Trophoblast cell (in vitro differentiated cells and primary cell): ENCODE data around the gene HOXB1.

ENCODE experiments used
- DNase-seq, 2 donors: peaks; one replicate each; pipeline ENCODE4 v3.0.0-alpha.2; 2016
- H2AFZ ChIP-seq: 2 replicates; pipeline ENCODE4 v1.6.1; 2013; ENCODE audit warnings: low read length, moderate library complexity, mild to moderate bottlenecking; ENCODE audit not compliant: insufficient read depth, poor library complexity
- H2AK5ac ChIP-seq: 2 replicates; pipeline ENCODE4 v1.6.1; 2013; ENCODE audit warnings: mild to moderate bottlenecking, low read length
- H2BK120ac ChIP-seq: 2 replicates; pipeline ENCODE4 v1.6.1; 2013; ENCODE audit warnings: low read length, mild to moderate bottlenecking, moderate library complexity; ENCODE audit not compliant: insufficient read depth, poor library complexity
- H2BK12ac ChIP-seq: 2 replicates; pipeline ENCODE4 v1.6.1; 2013; ENCODE audit warnings: mild to moderate bottlenecking, low read length, moderate library complexity
- H2BK5ac ChIP-seq: 2 replicates; pipeline ENCODE4 v1.6.1; 2013; ENCODE audit warnings: low read length, low read depth, moderate library complexity, mild to moderate bottlenecking; ENCODE audit not compliant: poor library complexity
- H3K14ac ChIP-seq: 2 replicates; pipeline ENCODE4 v1.6.1; 2013; ENCODE audit warnings: mild to moderate bottlenecking, low read length
- H3K18ac ChIP-seq: 2 replicates; pipeline ENCODE4 v1.6.1; 2013; ENCODE audit warnings: mild to moderate bottlenecking, low read length
- H3K23ac ChIP-seq: 2 replicates; pipeline ENCODE4 v1.6.1; 2013; ENCODE audit warnings: low read length
- H3K27ac ChIP-seq: 2 replicates; pipeline ENCODE4 v1.5.1; 2013; ENCODE audit warnings: low read depth, mild to moderate bottlenecking, inconsistent platforms, low read length, moderate library complexity
- H3K27me3 ChIP-seq: 2 replicates; pipeline ENCODE4 v1.6.1; 2013; ENCODE audit warnings: inconsistent platforms, mild to moderate bottlenecking, low read length, moderate library complexity; ENCODE audit not compliant: insufficient read depth
- H3K36me3 ChIP-seq, 2 experiments: 1 replicate in 1 of 2; 2 replicates in 1 of 2; pipeline ENCODE4 v1.6.1; 2013; ENCODE audit warnings: low read length in 2 of 2, mild to moderate bottlenecking in 2 of 2, moderate library complexity in 1 of 2; ENCODE audit not compliant: insufficient read depth in 2 of 2, control insufficient read depth in 1 of 2
- H3K4ac ChIP-seq: 2 replicates; pipeline ENCODE4 v1.6.1; 2013; ENCODE audit warnings: low read depth, mild to moderate bottlenecking, low read length, moderate library complexity
- H3K4me1 ChIP-seq, 2 experiments: 1 replicate in 1 of 2; 2 replicates in 1 of 2; pipeline ENCODE4 v1.6.1; 2013; ENCODE audit warnings: low read length in 2 of 2, mild to moderate bottlenecking in 2 of 2, moderate library complexity in 1 of 2; ENCODE audit not compliant: insufficient read depth in 2 of 2, control insufficient read depth in 1 of 2
- H3K4me2 ChIP-seq: 2 replicates; pipeline ENCODE4 v1.6.1; 2013; ENCODE audit warnings: inconsistent platforms, mild to moderate bottlenecking, low read length, moderate library complexity
- H3K4me3 ChIP-seq: 2 replicates; pipeline ENCODE4 v1.5.1; 2013; ENCODE audit warnings: mild to moderate bottlenecking, low read depth, low read length, inconsistent platforms
- H3K79me1 ChIP-seq: one replicate; pipeline ENCODE4 v1.6.1; 2013; ENCODE audit warnings: low read length
- H3K79me2 ChIP-seq: 2 replicates; pipeline ENCODE4 v1.6.1; 2013; ENCODE audit warnings: low read length, mild to moderate bottlenecking; ENCODE audit not compliant: control insufficient read depth, insufficient read depth, poor library complexity
- H3K9ac ChIP-seq: 2 replicates; pipeline ENCODE4 v1.6.1; 2013; ENCODE audit warnings: mild to moderate bottlenecking, low read length
- H3K9me3 ChIP-seq: 2 replicates; pipeline ENCODE4 v1.6.1; 2013; ENCODE audit warnings: low read depth, mild to moderate bottlenecking, control low read depth, inconsistent platforms, low read length; ENCODE audit not compliant: insufficient read depth
- H4K12ac ChIP-seq: 2 replicates; pipeline ENCODE4 v1.6.1; 2013; ENCODE audit warnings: low read depth, mild to moderate bottlenecking, low read length, moderate library complexity
- H4K8ac ChIP-seq: 2 replicates; pipeline ENCODE4 v1.6.1; 2013; ENCODE audit warnings: low read depth, mild to moderate bottlenecking, low read length, moderate library complexity
- H4K91ac ChIP-seq: one replicate; pipeline ENCODE4 v1.6.1; 2013; ENCODE audit warnings: low read depth, mild to moderate bottlenecking, low read length, moderate library complexity
- WGBS: extraction: QIAGEN DNeasy Blood & Tissue Kit; methylation state at CpG from one replicate; pipeline ENCODE4 v1.1.7; 2013; ENCODE audit warnings: missing lambda C conversion rate; ENCODE audit not compliant: insufficient read length, insufficient coverage; ENCODE audit errors: extremely low coverage; 5-methylcytosine and 5-hydroxymethylcytosine counted together

HOXB1 gene

GRCh38 chr17:48556229-48556575 is 25.4 kb upstream of the HOXB1 start:
- no peak overlapping the region for H2AFZ ChIP-seq
- no peak overlapping the region for H3K27ac ChIP-seq
- no peak for DNase-seq
- H2BK120ac ChIP-seq: no peak overlapping the region
- peaks cover 2 to 4% of the 10 kb centered on the region in 2 experiments for H3K36me3 ChIP-seq
- peaks cover 2% of the 10 kb centered on the region for H3K27me3 ChIP-seq
- no peak overlapping the region for H3K4me3 ChIP-seq
- no peak overlapping the region for H4K8ac ChIP-seq
- no peak overlapping the region for H3K4ac ChIP-seq
- peaks cover 3% of the 10 kb centered on the region for H3K9me3 ChIP-seq
- H2BK12ac ChIP-seq: no peak overlapping the region
- peaks cover 11% of the 10 kb centered on the region for H3K79me1 ChIP-seq
- no peak overlapping the region for H3K14ac ChIP-seq
- H3K18ac ChIP-seq: no peak overlapping the region
- H4K12ac ChIP-seq: no peak overlapping the region
- H4K91ac ChIP-seq: no peak overlapping the region
- no peak overlapping the region for H3K23ac ChIP-seq
- no peak overlapping the region for H2AK5ac ChIP-seq
- no peak overlapping the region for H2BK5ac ChIP-seq
- no CpG with 5 or more reads among the region's 5 CpGs for WGBS
- peak overlapping the region; percentile 88 for H3K4me2 ChIP-seq
- H3K4me1 ChIP-seq: peaks cover 15 to 19% of the 10 kb centered on the region in 2 experiments
- H3K9ac ChIP-seq: no peak overlapping the region
- H3K79me2 ChIP-seq: peaks cover 8% of the 10 kb centered on the region

- WGBS: no CpG with 5 or more reads among the region's 36 CpGs
- peaks cover 8% of the 10 kb centered on the region for H3K79me2 ChIP-seq
- H3K9me3 ChIP-seq: peaks cover 3% of the 10 kb centered on the region
Measured at GRCh38 chr17:48555258-48556228, 24.7 kb upstream of the HOXB1 start.

GRCh38 chr17:48554412-48555257 is 23.8 kb upstream of the HOXB1 start:
- WGBS: no CpG with 5 or more reads among the region's 44 CpGs
- DNase-seq: no peak

More at GRCh38 chr17:48555258-48556228, 24.7 kb upstream of the HOXB1 start:
- H3K23ac ChIP-seq: no peak overlapping the region
- no peak overlapping the region for H3K18ac ChIP-seq
- H2AFZ ChIP-seq: no peak overlapping the region
- H3K14ac ChIP-seq: no peak overlapping the region
- H3K27me3 ChIP-seq: peaks cover 2% of the 10 kb centered on the region
- no peak overlapping the region for H2BK12ac ChIP-seq
- peak overlapping the region; percentile 5 for H3K27ac ChIP-seq
- no peak overlapping the region for H3K9ac ChIP-seq
- H3K4me2 ChIP-seq: peak overlapping the region; percentile 88
- no peak for DNase-seq
- H2BK5ac ChIP-seq: no peak overlapping the region
- H3K4me3 ChIP-seq: no peak overlapping the region
- peak overlapping the region; percentile 70 for H4K91ac ChIP-seq
- H3K36me3 ChIP-seq: peaks cover 5 to 7% of the 10 kb centered on the region in 2 experiments
- no peak overlapping the region for H4K12ac ChIP-seq
- H4K8ac ChIP-seq: no peak overlapping the region
- no peak overlapping the region for H2AK5ac ChIP-seq
- peaks cover 18 to 22% of the 10 kb centered on the region in 2 experiments for H3K4me1 ChIP-seq
- peaks cover 14% of the 10 kb centered on the region for H3K79me1 ChIP-seq
- no peak overlapping the region for H2BK120ac ChIP-seq
- H3K4ac ChIP-seq: no peak overlapping the region

GRCh38 chr17:48553826-48554225 is 23.0 kb upstream of the HOXB1 start:
- H3K9ac ChIP-seq: no peak overlapping the region
- H3K9me3 ChIP-seq: no peaks in the 10 kb centered on the region
- peaks cover 21 to 27% of the 10 kb centered on the region in 2 experiments for H3K4me1 ChIP-seq
- H2AK5ac ChIP-seq: no peak overlapping the region
- H3K4ac ChIP-seq: no peak overlapping the region
- H3K27me3 ChIP-seq: no peaks in the 10 kb centered on the region
- no peak overlapping the region for H3K27ac ChIP-seq
- H3K79me1 ChIP-seq: peaks cover 14% of the 10 kb centered on the region
- H3K23ac ChIP-seq: no peak overlapping the region
- H2BK5ac ChIP-seq: no peak overlapping the region
- no peak overlapping the region for H2AFZ ChIP-seq
- no peak overlapping the region for H3K4me3 ChIP-seq
- H3K18ac ChIP-seq: no peak overlapping the region
- no peak overlapping the region for H3K4me2 ChIP-seq
- H4K8ac ChIP-seq: no peak overlapping the region
- H3K36me3 ChIP-seq: peaks cover 9 to 14% of the 10 kb centered on the region in 2 experiments
- peaks cover 8% of the 10 kb centered on the region for H3K79me2 ChIP-seq
- no peak overlapping the region for H2BK120ac ChIP-seq
- H4K12ac ChIP-seq: no peak overlapping the region
- no peak for DNase-seq
- WGBS: no CpG with 5 or more reads among the region's 1 CpG
- H2BK12ac ChIP-seq: no peak overlapping the region
- H4K91ac ChIP-seq: no peak overlapping the region
- H3K14ac ChIP-seq: no peak overlapping the region

More at GRCh38 chr17:48554412-48555257, 23.8 kb upstream of the HOXB1 start:
- Histone ChIP-seq H2AK5ac (peak overlapping the region; percentile 22), H3K4ac (peak overlapping the region; percentile 22), H3K27me3 (no peaks in the 10 kb centered on the region), H3K79me2 (peaks cover 8% of the 10 kb centered on the region), H3K4me1 (peaks cover 21 to 27% of the 10 kb centered on the region in 2 experiments), H3K79me1 (peaks cover 14% of the 10 kb centered on the region), H2BK12ac (peak overlapping the region; percentile 46), H4K91ac (peak overlapping the region; percentile 53), H3K18ac (peak overlapping the region; percentile 72), H3K36me3 (peaks cover 9 to 14% of the 10 kb centered on the region in 2 experiments), H2BK5ac (peak overlapping the region; percentile 50), H3K23ac (no peak overlapping the region), H3K9ac (peak overlapping the region; percentile 80), H2AFZ (peak overlapping the region; percentile 43), H4K8ac (peak overlapping the region; percentile 84), H4K12ac (peak overlapping the region; percentile 70), H3K14ac (peak overlapping the region; percentile 50), H2BK120ac (peak overlapping the region; percentile 55), H3K4me3 (peak overlapping the region; percentile 64), H3K9me3 (no peaks in the 10 kb centered on the region), H3K4me2 (peak overlapping the region; percentile 88), H3K27ac (peak overlapping the region; percentile 32)
